Mammary epithelial cell (primary cell): ENCODE data around the gene CUL4A.

Source experiments
- EZH2 ChIP-seq: IDR thresholded peaks from 2 replicates; pipeline ENCODE4 v1.6.1; 2012; ENCODE audit warnings: low read length, inconsistent platforms, borderline replicate concordance
- TF ChIP-seq, protein P1 (sequence below), 2 donors: IDR thresholded peaks in 1 of 2; conservative IDR thresholded peaks in 1 of 2; 2 replicates each; pipeline ENCODE4 v1.5.1; 2011 to 2012; ENCODE audit warnings: inconsistent platforms in 2 of 2, low read length in 2 of 2, mild to moderate bottlenecking in 2 of 2, control low read depth in 1 of 2, low read depth in 1 of 2; ENCODE audit not compliant: insufficient read depth in 1 of 2; ENCODE audit errors: extremely low read depth in 1 of 2

- TF ChIP-seq, protein P1, sequence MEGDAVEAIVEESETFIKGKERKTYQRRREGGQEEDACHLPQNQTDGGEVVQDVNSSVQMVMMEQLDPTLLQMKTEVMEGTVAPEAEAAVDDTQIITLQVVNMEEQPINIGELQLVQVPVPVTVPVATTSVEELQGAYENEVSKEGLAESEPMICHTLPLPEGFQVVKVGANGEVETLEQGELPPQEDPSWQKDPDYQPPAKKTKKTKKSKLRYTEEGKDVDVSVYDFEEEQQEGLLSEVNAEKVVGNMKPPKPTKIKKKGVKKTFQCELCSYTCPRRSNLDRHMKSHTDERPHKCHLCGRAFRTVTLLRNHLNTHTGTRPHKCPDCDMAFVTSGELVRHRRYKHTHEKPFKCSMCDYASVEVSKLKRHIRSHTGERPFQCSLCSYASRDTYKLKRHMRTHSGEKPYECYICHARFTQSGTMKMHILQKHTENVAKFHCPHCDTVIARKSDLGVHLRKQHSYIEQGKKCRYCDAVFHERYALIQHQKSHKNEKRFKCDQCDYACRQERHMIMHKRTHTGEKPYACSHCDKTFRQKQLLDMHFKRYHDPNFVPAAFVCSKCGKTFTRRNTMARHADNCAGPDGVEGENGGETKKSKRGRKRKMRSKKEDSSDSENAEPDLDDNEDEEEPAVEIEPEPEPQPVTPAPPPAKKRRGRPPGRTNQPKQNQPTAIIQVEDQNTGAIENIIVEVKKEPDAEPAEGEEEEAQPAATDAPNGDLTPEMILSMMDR (conservative IDR thresholded peaks at IDR 0.05 in 1 of 2, IDR thresholded peaks at IDR 0.05 in 1 of 2; ENCODE audit: extremely low read depth in 1 of 2, insufficient read depth in 1 of 2, low read depth in 1 of 2, low read length in 2 of 2): no peak
- TF ChIP-seq EZH2: no peak
These were observed 21.3 kb upstream of the CUL4A start for GRCh38 chr13:113187883-113188665.
